GM18909 (cell line): ENCODE data around the gene CTU2.

Experiments used
- ATAC-seq: cut with Tn5 transposase; IDR thresholded peaks from one replicate; pipeline ENCODE4 v1.9.1; 2021; ENCODE audit warnings: mild to moderate bottlenecking; ENCODE audit not compliant: unreplicated experiment, poor library complexity

The CTU2 gene

DNA sequence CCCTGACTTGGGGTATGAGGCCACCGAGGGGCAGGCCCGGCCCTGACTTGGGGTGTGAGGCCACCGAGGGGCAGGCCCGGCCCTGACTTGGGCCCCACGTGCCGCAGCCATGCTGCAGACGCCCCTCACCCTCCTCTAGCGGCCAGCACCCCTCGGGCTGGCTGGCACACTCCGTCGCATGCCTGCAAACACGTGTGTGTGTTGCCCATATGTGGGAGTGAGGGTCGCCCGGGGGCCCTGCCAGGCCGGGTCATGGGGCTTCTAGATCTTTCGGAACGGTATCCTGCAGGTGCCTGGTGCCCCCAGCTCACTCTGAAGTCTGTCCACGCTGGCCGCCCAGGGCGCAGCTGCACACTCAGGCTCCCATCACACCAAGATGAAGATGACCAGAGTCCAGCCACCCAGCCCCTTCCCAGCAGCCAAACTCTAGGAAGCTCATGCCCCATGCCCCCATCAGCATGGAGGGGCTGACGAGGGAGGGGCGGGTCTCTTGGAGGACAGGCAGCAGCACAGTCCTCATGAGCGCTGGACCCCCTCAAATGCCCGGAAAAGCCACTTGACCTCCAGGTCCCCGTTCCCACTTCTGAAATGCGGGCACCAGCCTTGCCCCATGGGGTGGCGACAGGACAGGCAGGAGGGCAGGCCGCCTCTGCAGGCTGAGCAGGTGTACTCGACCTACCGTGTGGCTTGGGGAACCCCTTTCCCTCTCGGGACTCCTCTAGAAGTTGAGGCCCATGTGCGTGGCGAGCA is 33.8 kb downstream of the CTU2 start:
- no peak for ATAC-seq

DNA sequence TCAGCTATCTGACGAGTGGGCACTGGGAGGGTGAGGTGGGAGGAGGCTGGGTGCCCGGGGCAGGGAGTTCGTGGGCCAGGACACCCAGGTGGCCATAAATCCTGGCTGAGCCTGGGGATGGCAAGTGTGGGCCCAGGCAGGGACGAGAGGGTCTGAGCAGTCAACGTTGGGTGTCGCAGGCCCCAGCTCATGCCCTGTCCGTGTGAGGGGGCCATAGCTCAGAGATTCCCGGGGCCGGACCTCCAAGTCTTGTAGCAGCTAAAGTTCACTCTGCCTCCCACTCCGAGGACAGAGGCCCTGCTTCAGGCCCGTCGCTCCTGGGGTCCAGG is 34.4 kb downstream of the CTU2 start:
- no peak for ATAC-seq

DNA sequence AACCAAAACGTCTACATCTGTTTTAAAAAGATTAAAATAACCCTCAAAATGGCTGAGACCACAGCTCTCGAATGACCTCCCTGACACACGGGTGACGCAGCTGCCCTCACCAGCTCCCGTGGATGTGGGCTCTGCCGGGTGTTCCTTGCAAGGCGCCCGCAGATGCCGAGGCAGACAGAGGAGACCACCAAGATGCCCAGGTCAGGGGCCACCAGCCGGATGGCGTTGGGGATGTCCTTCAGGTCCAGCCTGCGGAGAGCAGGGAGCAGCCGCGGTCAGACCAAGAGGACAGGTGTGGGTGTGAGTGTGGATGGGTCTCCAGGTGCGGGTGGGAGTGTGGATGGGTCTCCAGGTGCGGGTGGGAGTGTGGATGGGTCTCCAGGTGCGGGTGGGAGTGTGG is 35.1 kb downstream of the CTU2 start:
- no peak for ATAC-seq

DNA sequence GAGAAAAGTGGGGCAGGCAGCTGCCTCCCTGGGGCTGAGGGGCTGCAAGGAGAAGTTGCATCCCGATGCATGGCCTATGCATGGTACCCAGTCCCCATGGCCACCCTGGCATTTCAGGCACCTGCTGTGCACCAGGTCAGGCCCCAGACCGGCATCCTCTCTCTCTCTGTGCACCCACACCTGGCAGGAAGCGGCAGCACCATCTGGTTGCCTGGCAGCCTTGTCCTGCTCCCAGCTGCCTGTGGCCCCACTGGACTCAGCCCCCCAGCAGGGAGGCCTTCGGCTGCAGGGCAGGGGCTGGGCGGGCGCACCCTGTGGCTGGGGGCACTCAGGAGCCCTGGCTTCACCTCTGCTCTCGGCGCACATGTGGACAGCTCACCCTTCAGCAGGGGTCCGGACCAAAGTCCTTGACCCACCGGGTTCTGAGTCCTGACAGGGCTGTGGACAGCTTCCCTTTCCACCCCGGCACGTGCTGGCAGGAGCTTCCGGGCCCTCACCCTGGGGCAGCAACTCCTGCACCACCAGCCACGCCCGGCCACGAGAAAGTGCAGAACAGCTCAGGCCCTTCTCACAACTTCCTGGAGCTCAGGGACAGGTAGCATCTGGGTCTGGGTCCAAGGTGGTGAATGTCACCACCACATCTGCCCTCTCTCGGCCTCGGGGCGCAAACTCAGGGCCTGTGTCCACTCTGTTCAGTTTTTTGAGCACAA is 36.7 kb downstream of the CTU2 start:
- ATAC-seq: no peak

DNA sequence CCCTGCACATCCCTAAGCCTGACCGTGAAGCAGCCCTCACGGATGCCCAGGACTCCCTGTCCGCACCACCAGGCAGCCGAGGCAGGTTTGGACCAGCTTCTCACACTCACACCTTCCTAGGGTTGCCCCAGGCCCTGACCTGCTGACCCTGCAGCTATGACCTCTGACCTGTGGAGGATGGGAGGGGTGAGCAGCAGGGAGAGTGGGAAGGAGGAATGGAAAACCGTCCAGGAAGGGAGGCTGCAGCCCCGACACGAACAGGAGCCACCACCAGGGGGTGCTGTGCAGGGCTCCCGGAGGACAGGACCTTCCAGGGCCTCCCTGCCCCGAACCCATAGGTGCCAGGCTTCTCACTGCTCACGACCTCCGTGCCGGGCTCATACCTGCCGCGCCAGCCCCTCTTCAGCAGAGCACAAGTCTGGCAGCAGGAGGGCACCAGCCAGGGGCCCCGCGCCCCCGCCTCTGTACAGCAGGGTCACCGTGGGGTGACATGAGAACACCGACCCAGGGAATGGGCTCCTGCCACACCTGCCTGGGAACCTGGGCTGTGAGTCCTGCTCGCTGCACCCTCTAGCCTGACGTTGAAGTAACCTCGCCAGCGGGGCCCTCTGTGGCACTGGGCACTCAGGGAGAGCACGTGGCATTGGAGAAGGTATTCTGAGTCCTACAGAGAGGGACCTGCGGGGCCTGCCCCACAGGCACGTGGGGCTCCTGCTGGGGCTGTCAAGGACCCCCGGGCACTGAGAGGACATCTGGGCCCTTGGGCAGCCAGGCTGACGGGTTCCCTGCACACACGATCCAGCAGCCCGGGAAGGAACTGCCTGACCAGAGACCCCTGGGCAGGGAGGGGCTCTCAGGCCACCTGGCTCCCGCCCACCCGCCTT is 37.6 kb downstream of the CTU2 start:
- no peak for ATAC-seq

DNA sequence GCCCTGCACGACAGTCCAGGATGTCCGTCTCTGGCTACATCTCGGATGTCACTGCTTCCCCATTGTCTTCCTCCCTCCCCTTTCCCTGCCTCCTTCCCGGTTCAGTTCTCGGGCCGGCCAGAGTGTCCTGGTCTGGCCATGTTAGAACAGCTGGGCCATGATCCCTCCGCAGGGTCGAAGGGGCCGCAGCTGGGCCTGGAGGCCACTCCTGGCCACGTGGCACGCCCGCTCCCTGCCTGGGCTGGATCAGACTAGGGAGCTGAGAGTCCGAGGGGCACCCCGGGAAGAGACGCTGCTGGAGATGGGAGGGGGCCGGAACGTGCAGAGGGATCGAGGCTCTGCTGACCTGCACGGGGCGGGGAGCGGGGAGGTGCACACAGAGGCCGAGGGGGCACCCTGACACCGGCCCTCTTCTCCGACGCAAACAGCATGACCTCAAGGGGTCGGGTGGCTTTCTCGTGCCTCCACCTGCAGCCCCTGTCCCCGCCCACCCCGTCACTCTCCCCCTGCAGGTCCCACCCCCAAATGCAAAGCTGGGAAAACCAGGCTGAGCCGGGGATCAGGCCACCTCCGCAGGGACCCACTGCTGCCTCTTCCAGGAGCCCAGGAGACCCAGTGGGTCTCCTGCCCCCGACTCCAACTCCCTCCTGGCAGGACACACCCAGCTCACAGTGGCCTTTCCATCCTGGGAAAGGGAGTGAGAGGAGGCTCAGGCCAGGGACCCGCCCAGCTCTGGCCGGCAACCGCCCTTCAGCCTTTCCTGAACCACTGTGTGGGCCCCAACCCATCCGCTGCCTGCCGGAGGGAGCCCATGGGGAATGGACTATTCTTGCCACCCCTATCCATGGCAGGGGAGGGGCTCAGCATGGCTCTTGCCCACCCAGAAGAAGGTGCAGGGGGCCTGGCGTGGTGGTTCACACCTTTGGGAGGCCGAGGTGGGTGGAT is 38.5 kb downstream of the CTU2 start:
- no peak for ATAC-seq

DNA sequence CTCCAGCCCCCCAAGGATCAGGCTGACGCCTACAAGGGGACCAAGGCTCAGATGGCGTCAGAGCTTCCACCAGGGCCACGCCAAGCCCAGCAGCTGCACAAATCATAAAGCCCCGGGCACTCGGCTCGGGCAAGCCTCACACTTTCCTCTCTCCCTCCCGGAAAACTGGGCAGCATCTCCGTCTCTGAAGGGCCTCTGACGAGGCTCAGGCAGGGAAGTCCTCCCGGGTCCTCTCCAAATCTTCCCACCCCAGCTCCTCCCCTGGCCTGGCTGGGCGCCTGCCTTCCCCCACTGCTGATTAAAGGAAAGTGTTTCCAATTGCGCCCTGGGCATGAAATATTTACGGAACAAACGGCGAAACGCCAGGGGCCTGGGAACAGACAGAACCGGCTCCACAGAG is 40.2 kb downstream of the CTU2 start:
- no peak for ATAC-seq

DNA sequence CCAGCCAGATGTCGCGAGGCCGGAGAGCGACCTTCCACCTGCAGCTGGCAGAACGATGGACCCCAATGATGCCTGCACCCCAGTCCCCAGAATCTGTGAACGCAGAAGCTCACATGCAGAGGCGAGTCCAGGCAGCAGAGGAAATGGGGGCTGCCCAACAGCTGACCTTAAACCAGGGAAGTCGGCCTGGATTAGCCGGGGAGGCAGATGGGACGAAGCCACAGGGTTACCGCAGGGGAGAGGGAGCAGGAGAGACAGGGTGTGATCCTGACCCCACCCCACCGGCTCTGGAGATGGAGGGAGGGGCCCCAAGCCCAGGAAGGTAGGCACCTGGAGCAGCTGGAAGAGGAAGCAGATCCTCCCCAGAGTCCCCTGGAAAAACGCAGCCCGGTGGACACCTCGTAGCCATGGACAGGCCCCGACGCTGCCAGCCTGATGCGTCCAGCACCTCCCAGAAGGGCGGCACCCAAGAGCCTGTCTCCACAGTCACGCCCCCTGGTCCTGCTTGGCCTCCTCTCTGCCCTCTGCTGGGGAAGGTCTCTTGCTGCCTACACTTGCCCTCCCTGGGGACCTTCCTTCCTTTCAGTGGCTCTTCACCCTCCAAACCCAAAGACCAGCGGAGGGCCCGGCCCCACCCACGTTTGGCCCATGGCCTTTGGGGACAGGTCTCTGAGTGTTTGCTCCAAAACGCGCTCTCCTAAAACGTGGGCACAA is 41.4 kb downstream of the CTU2 start:
- ATAC-seq: no peak

DNA sequence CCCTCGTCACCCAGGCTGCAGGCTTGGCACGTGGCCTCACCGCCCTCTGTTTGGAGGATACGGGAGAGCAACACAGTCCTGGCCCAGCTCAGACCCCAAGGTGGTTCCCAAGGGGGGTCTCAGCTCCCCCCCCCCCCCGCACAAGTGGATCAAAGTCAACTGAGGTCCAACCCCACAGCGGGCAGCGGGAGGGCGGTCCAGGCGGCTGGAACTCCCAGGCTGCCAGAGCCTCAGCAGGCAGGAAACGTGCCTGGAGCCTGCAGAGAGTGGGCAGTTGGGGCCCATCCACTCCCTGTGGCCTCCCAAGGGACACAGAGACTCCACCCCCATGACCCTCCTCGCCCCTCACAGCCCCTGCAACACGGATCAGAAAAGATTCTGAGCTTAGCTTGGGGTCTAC is 42.1 kb downstream of the CTU2 start:
- ATAC-seq: no peak

DNA sequence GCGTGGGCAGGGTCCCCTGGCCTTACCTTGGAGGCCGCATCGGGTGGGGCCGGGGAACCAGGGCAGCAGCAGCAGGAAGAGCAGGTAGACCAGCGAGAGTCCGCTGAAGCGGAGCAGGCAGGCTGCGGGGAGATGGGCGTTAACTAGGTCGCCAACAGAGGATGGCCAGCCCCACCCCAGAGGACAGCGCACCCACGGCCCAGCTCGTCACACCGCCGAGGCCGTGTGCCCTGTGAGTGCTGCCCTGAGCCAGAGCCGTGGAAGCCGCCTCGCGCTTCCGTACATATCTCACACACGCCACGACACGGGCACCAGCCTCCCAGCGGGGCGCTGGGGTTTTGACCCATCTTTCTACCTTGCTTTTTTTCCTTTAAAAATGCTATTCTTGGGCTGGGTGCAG is 43.1 kb downstream of the CTU2 start:
- ATAC-seq: no peak

DNA sequence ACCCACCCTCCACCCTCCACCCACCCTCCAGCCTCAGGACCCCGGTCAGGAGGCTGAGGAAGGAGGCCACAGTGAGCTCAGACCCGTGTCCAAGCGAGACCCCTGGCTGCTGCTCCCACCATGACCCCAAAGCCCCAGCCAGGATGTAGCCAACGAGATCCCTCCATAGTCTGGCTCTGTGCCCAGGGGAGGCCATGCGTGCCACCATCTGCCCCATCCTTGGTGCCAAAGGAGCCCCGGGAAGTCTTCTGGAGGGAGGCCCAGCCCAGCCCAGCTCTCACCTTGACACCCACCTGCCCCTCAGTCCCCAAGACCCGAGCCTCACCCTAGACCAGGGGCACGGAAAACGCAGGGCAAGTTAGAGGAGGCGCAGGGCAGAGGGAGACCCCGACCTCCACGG is 44.6 kb downstream of the CTU2 start:
- no peak for ATAC-seq

DNA sequence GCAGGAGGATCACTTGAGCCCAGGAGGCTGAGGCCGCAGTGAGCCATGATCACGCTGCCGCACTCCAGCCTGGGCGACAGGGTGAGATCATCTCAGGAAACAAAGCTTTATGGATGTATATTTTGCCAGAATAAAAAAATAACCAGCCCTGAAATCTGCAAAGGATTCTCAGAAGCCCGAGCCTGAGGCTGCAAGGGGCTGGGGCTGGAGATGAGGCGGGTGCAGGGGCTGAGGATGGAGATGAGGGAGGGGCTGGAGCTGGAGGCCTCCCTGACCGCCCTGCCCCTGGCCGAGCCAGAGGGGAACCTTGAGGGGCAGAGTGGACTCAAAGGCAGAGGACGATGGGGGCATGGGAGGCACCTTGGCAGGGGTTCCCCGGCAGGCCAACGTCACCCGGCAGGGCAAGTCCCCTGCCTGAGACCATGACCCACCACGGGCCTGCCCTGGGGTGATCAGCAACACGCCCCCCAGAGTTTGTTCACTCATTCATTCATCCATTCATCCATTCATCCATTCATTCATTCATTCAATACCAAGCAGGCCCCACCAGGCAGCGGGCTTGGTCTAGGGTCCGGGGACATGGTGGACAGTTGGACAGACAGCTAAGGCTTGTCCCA is 46.2 kb downstream of the CTU2 start:
- no peak for ATAC-seq

DNA sequence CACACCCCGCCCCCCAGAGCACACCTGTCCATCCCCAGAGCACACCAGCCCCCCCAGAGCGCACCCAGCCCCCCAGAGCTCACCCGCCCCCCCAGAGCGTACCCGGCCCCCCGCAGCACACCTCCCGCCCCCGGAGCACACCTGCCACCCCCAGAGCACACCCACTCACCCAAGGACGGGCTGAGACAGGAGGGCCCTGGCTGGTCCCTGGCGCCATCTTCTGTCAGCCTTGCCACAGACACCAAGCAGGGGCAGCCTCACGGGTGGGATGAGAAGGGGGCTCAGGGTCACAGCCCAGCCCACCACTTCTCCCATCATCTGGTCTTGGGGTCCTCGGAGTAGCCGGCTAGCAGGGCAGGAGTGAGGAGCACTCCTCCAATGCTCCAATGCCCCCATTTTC is 46.9 kb downstream of the CTU2 start:
- ATAC-seq: no peak

DNA sequence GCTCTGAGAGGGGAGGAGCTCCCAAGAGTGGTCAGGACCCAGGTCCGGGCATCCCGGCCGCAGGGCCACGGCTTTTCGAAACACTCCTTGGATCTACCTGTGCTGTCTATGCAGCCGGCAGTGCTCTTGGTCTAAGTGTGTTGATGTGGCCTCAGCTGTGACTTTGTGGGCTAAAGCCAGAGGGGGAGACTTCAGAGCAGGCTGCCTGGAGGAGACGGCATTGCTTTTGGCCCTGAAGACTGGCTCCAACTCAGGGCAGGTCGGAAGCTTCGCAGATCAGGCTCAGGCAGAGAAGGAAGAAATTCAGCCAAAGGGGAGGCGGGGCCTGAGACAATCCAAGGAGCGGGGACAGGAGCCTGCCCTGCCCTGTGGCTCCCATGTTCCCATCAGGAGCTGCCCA is 47.3 kb downstream of the CTU2 start:
- no peak for ATAC-seq

DNA sequence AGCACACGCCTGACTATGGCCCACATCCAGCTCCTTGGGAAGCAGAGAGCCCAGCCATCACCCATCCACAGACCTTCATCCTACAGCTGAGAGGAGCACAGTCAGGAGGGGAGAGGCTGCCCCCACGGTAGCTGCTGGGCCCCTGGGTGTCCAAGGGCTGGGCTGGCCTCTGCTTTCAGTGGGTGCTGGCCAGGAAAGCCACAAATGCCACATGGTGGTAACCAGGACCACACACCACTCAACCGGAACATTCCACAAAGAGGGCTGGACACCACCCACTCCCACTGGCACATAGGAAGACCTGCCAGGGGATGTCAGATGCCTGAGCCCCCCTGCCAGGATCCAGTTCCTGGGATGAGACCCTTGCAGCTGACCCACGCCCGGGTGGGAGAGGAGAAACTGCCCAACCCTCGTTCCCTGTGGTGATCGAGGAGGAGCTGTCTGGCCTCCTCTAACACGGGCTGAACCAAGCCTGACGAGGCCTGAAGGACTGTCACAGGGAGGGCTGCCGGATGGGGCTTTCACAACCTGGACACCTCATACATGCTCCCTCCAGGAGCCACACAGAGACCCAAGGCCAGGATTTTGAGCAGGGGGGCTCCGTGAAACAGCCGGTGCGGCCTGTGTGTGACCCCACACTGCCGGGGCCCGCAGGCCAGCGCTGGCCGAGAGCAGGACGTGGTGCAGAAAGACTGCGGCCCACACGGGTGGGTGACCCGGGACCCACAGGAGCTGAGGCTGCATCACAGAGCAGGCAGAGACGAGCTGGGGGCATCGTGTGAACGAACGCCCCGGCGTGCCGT is 48.0 kb downstream of the CTU2 start:
- ATAC-seq: no peak

DNA sequence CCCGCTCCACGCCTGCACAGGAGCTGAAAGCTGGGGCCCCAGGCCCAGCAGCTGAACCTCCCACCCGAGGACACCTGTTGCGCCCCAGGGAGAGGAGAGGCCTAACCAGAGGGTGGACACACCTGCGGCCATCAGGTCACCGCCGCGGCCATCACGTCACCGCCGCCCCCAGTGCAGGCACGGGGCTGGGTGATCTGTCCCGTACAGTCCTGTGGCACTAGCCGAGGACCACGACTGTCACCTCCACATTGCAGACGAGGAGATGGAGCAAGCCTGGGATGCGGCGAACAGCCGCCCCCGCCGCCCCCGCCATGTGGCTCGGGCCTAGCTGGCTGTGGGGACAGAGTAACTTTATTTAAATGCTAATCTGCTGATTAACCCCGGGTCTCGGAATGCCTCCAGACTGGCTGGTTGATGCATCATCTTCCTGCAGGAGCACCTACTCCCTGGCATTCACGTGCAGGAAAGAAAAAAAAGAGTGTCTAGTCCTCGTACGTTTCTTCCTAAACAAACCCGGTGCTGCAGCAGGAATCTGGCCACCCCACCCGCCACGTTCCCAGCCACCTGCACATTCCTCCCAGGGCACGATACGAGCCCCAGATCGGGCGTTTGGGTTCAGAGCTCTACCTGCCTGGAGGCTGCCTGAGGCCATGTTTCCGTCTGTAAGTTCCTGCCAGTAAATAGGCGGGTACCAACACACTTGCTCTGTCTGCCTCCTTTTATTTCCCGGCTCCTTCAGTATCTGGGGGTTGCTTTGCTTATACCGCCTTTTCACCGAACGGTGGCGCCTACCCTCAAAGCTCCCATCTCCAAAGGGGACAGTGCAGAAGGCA is 48.8 kb downstream of the CTU2 start:
- ATAC-seq: no peak

DNA sequence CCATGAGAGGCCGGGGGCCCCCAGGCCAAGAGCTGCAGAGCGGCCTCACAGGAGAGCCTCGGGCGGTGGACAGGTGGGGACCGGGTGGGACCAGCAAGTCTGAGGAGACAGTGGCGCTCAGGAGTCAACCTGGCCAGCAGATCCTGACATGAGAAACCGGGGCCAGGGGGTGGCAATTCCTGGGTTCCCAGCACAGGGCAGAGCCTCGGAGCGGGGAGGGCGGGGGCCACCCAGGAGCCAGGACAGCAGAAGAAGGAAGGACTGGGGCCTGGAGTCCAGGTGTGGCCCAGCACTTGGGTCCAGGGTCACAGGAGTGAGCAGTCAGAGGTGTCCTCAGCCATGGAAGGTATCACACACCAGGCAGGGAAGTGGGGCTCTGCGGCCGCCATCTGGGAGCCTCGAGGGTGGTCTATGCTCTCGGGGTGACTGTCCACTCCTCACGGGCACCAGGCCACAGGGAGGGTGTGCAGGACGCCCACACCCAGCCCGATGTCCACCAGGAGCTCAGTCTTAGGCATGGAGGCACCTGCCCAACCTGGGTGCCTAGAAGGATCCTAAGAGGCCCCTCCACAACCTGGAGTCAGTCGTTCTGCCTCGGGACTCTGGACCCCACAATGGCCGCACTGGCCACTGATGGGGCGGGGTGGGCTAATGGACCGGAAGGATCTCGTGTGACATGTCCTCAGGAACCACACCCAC is 49.6 kb downstream of the CTU2 start:
- ATAC-seq: no peak
